Liver (tissue), 9 donors: ENCODE results near the gene PTPN2. TPM values are rescaled to one million over a fixed set of nuclear protein-coding genes. Genes with fewer than 3 reads are reported as not detected.

Experiments used
- DNase-seq: peaks from one replicate; pipeline ENCODE4 v3.0.0-alpha.2; 2017; ENCODE audit warnings: low spot score
- H3K27ac ChIP-seq, 2 donors: one replicate each; pipeline ENCODE4 v1.7.0; 2013; ENCODE audit warnings: inconsistent platforms in 2 of 2, low read length in 2 of 2, control low read depth in 1 of 2, low read depth in 1 of 2, mild to moderate bottlenecking in 1 of 2
- H3K27me3 ChIP-seq, 4 donors: one replicate each; pipeline versions ENCODE4 v1.6.1 to v1.7.0; 2013; ENCODE audit warnings: low read length in 3 of 4, inconsistent platforms in 1 of 4, mild to moderate bottlenecking in 1 of 4, moderate library complexity in 1 of 4; ENCODE audit not compliant: control insufficient read depth in 4 of 4, insufficient read depth in 4 of 4
- H3K36me3 ChIP-seq, 4 donors: one replicate each; pipeline versions ENCODE4 v1.6.1 to v1.7.0; 2013; ENCODE audit warnings: low read length in 3 of 4, mild to moderate bottlenecking in 3 of 4, low read depth in 1 of 4, moderate library complexity in 1 of 4; ENCODE audit not compliant: control insufficient read depth in 4 of 4, insufficient read depth in 3 of 4
- H3K4me1 ChIP-seq, 4 donors: one replicate each; pipeline versions ENCODE4 v1.6.1 to v1.7.0; 2013; ENCODE audit warnings: low read length in 3 of 4, mild to moderate bottlenecking in 3 of 4, moderate library complexity in 1 of 4; ENCODE audit not compliant: control insufficient read depth in 4 of 4, insufficient read depth in 4 of 4
- H3K4me3 ChIP-seq, 3 donors: one replicate each; pipeline versions ENCODE4 v1.6.1 to v1.7.0; 2013; ENCODE audit warnings: low read length in 3 of 3, control low read depth in 1 of 3, low read depth in 1 of 3, mild to moderate bottlenecking in 1 of 3
- H3K9ac ChIP-seq, 2 donors: one replicate each; pipeline ENCODE4 v1.7.0; 2013; ENCODE audit warnings: low read length in 2 of 2, mild to moderate bottlenecking in 2 of 2, moderate library complexity in 2 of 2, control low read depth in 1 of 2, low read depth in 1 of 2
- H3K9me3 ChIP-seq, 4 donors: one replicate each; pipeline versions ENCODE4 v1.6.1 to v1.7.0; 2013; ENCODE audit warnings: low read length in 3 of 4; ENCODE audit not compliant: control insufficient read depth in 4 of 4
- ATF3 ChIP-seq: IDR thresholded peaks from 2 replicates; pipeline ENCODE4 v1.6.1; 2016; ENCODE audit warnings: antibody characterized with exemption
- CTCF ChIP-seq: fragments of 150-350 bp; IDR thresholded peaks from 2 replicates; pipeline ENCODE4 v1.5.1; 2017; ENCODE audit warnings: improper control_type of control experiment, low read depth, low read length; ENCODE audit not compliant: missing input control
- EGR1 ChIP-seq, 2 donors: IDR thresholded peaks; 2 replicates each; pipeline ENCODE4 v1.6.1; 2016 to 2018; ENCODE audit warnings: antibody characterized with exemption in 2 of 2, low read depth in 2 of 2
- FOXA1 ChIP-seq: IDR thresholded peaks from 2 replicates; pipeline ENCODE4 v1.6.1; 2016; ENCODE audit warnings: antibody characterized with exemption
- FOXA2 ChIP-seq: IDR thresholded peaks from 2 replicates; pipeline ENCODE4 v1.6.1; 2016; ENCODE audit warnings: antibody characterized with exemption
- GABPA ChIP-seq, 2 donors: IDR thresholded peaks in 1 of 2; conservative IDR thresholded peaks in 1 of 2; 2 replicates each; pipeline ENCODE4 v1.6.1; 2016; ENCODE audit warnings: antibody characterized with exemption in 2 of 2, mild to moderate bottlenecking in 1 of 2, moderate library complexity in 1 of 2
- HNF4A ChIP-seq, 2 donors: conservative IDR thresholded peaks; 2 replicates each; pipeline ENCODE4 v1.6.1; 2016; ENCODE audit warnings: antibody characterized with exemption in 2 of 2, mild to moderate bottlenecking in 2 of 2
- HNF4G ChIP-seq: IDR thresholded peaks from 2 replicates; pipeline ENCODE4 v1.6.1; 2016; ENCODE audit warnings: antibody characterized with exemption
- JUND ChIP-seq, 2 donors: IDR thresholded peaks; 2 replicates each; pipeline ENCODE4 v1.6.1; 2016; ENCODE audit warnings: antibody characterized with exemption in 2 of 2
- MAX ChIP-seq: IDR thresholded peaks from 2 replicates; pipeline ENCODE4 v1.6.1; 2016; ENCODE audit warnings: antibody characterized with exemption
- NR2F2 ChIP-seq: IDR thresholded peaks from 2 replicates; pipeline ENCODE4 v1.6.1; 2016; ENCODE audit warnings: antibody characterized with exemption
- RAD21 ChIP-seq, 2 donors: IDR thresholded peaks; 2 replicates each; pipeline ENCODE4 v1.6.1; 2016; ENCODE audit warnings: antibody characterized with exemption in 2 of 2, mild to moderate bottlenecking in 2 of 2
- REST ChIP-seq: IDR thresholded peaks from 2 replicates; pipeline ENCODE4 v1.6.1; 2016; ENCODE audit warnings: antibody characterized with exemption, mild to moderate bottlenecking
- RXRA ChIP-seq, 2 donors: IDR thresholded peaks; 2 replicates each; pipeline ENCODE4 v1.6.1; 2017 to 2018; ENCODE audit warnings: antibody characterized with exemption in 2 of 2, mild to moderate bottlenecking in 1 of 2
- SP1 ChIP-seq: IDR thresholded peaks from 2 replicates; pipeline ENCODE4 v1.6.1; 2018; ENCODE audit warnings: antibody characterized with exemption, mild to moderate bottlenecking
- TAF1 ChIP-seq: conservative IDR thresholded peaks from 2 replicates; pipeline ENCODE4 v1.6.1; 2016; ENCODE audit warnings: antibody characterized with exemption, mild to moderate bottlenecking
- YY1 ChIP-seq: IDR thresholded peaks from 2 replicates; pipeline ENCODE4 v1.6.1; 2016; ENCODE audit warnings: antibody characterized with exemption, mild to moderate bottlenecking
- ZBTB33 ChIP-seq: IDR thresholded peaks from 2 replicates; pipeline ENCODE4 v1.6.1; 2016; ENCODE audit warnings: antibody characterized with exemption
- WGBS: extraction: QIAGEN DNeasy Blood & Tissue Kit; methylation state at CpG from one replicate; pipeline ENCODE4 v1.1.7; 2013; 5-methylcytosine and 5-hydroxymethylcytosine counted together
- polyA plus RNA-seq, 2 donors: library from polyadenylated mRNA; stranded (reverse) in 1 of 2; unstranded in 1 of 2; fragments of 200-250 nt in 1 of 2; fragments of >200 nt in 1 of 2; fragmentation: Nextera tagmentation in 1 of 2; extraction: Ambion mirVana in 1 of 2; gene quantifications; one replicate each; pipeline versions ENCODE4 v1.2.1 to v1.2.3, GENCODE V29; 2013 to 2015
- total RNA-seq, 2 donors: library from RNA; depleted of rRNA; stranded (reverse); fragments of >200 nt; gene quantifications; one replicate each; pipeline ENCODE4 v1.2.3, GENCODE V29; 2014
- donor health status: healthy.
- donor health status: healthy.
- donor health status: healthy.
- donor health status: healthy.
- donor health status: healthy.

The PTPN2 gene
- total and polyA plus RNA-seq, 4 donors, result 9.2 to 21.2 (median 14.9) TPM

GRCh38 chr18:12769136-12769535 is 114.9 kb downstream of the PTPN2 start:
- TF ChIP-seq JUND (IDR thresholded peaks at IDR 0.05) (no peak), FOXA2 (no peak), NR2F2 (no peak), ATF3 (no peak), YY1 (no peak), TAF1 (no peak), ZBTB33 (no peak), RXRA (IDR thresholded peaks at IDR 0.05) (no peak), GABPA (IDR thresholded peaks at IDR 0.05 in 1 of 2, conservative IDR thresholded peaks at IDR 0.05 in 1 of 2) (no peak), REST (no peak), HNF4G (no peak), HNF4A (conservative IDR thresholded peaks at IDR 0.05) (no peak)
- Histone ChIP-seq H3K27me3 (no peaks in the 10 kb centered on the region), H3K4me1 (no peaks in the 10 kb centered on the region), H3K27ac (no peak overlapping the region), H3K9ac (no peak overlapping the region), H3K9me3 (no peaks in the 10 kb centered on the region), H3K4me3 (no peak overlapping the region), H3K36me3 (no peaks in the 10 kb centered on the region)
- WGBS, result 90% methylated on average over 3 of the region's 3 CpGs
- no peak for DNase-seq

- no peak for DNase-seq
Measured at GRCh38 chr18:12768625-12769024, 115.4 kb downstream of the PTPN2 start.

More at GRCh38 chr18:12768625-12769024, 115.4 kb downstream of the PTPN2 start:
- Histone ChIP-seq H3K4me1 (no peaks in the 10 kb centered on the region), H3K4me3 (no peak overlapping the region), H3K27me3 (no peaks in the 10 kb centered on the region), H3K27ac (no peak overlapping the region), H3K9me3 (no peaks in the 10 kb centered on the region), H3K36me3 (no peaks in the 10 kb centered on the region), H3K9ac (no peak overlapping the region)
- 88% methylated on average over 3 of the region's 3 CpGs for WGBS
- no peak for TF ChIP-seq YY1
- TF ChIP-seq FOXA2, result no peak
- TF ChIP-seq RAD21 (IDR thresholded peaks at IDR 0.05), result no peak
- TF ChIP-seq TAF1, result no peak
- no peak for TF ChIP-seq JUND (IDR thresholded peaks at IDR 0.05)
- TF ChIP-seq HNF4G, result no peak
- TF ChIP-seq HNF4A (conservative IDR thresholded peaks at IDR 0.05), result no peak
- no peak for TF ChIP-seq REST
- no peak for TF ChIP-seq EGR1 (IDR thresholded peaks at IDR 0.05; ENCODE audit: low read depth in 2 of 2)
- TF ChIP-seq ZBTB33, result no peak
- TF ChIP-seq MAX, result no peak
- no peak for TF ChIP-seq ATF3
- TF ChIP-seq SP1, result no peak
- TF ChIP-seq RXRA (IDR thresholded peaks at IDR 0.05), result no peak
- no peak for TF ChIP-seq FOXA1
- TF ChIP-seq CTCF, result no peak
- no peak for TF ChIP-seq GABPA (IDR thresholded peaks at IDR 0.05 in 1 of 2, conservative IDR thresholded peaks at IDR 0.05 in 1 of 2)
